ENCODE data around the gene CASZ1.

Gene CASZ1

GRCh38 chr1:10723317-10723716 is 73.1 kb downstream of the CASZ1 start:
- DNase-seq: no peak

- no peak for DNase-seq
Measured at GRCh38 chr1:10722803-10723202, 73.6 kb downstream of the CASZ1 start.

- no peak for DNase-seq
Measured at GRCh38 chr1:10721381-10722321, 74.8 kb downstream of the CASZ1 start.

GRCh38 chr1:10720635-10721034 is 75.8 kb downstream of the CASZ1 start:
- no peak for DNase-seq

- DNase-seq: no peak
Measured at GRCh38 chr1:10718083-10718415, 78.4 kb downstream of the CASZ1 start.

- no peak for DNase-seq
Measured at GRCh38 chr1:10717296-10718082, 79.0 kb downstream of the CASZ1 start.

- no peak for DNase-seq
Measured at GRCh38 chr1:10716840-10717239, 79.6 kb downstream of the CASZ1 start.

GRCh38 chr1:10714337-10715114 is 81.9 kb downstream of the CASZ1 start:
- DNase-seq: no peak

GRCh38 chr1:10713614-10714013 is 82.8 kb downstream of the CASZ1 start:
- no peak for DNase-seq

GRCh38 chr1:10712568-10713362 is 83.7 kb downstream of the CASZ1 start:
- no peak for DNase-seq

- no peak for DNase-seq
Measured at GRCh38 chr1:10710489-10710888, 86.0 kb downstream of the CASZ1 start.

- DNase-seq: no peak
Measured at GRCh38 chr1:10709646-10710045, 86.8 kb downstream of the CASZ1 start.

- DNase-seq: no peak
Measured at GRCh38 chr1:10709165-10709564, 87.3 kb downstream of the CASZ1 start.

- DNase-seq: no peak
Measured at GRCh38 chr1:10708757-10709156, 87.7 kb downstream of the CASZ1 start.

- no peak for DNase-seq
Measured at GRCh38 chr1:10707208-10707607, 89.2 kb downstream of the CASZ1 start.

GRCh38 chr1:10706376-10706913 is 90.0 kb downstream of the CASZ1 start:
- DNase-seq: no peak

- no peak for DNase-seq
Measured at GRCh38 chr1:10705953-10706352, 90.5 kb downstream of the CASZ1 start.

GRCh38 chr1:10704368-10704882 is 92.0 kb downstream of the CASZ1 start:
- no peak for DNase-seq

- no peak for DNase-seq
Measured at GRCh38 chr1:10703702-10704101, 92.7 kb downstream of the CASZ1 start.

- DNase-seq: no peak
Measured at GRCh38 chr1:10701145-10701544, 95.3 kb downstream of the CASZ1 start.

- DNase-seq: no peak
Measured at GRCh38 chr1:10699470-10699835, 97.0 kb downstream of the CASZ1 start.

All from activated CD4-positive, alpha-beta T cell treated with anti-CD3 and anti-CD28 coated beads, Interleukin-2, amount 50 U/mL, for 1 hour (primary cell).